H1 (cell line): ENCODE results near the gene NWD2. TPM values are rescaled to one million over a fixed set of nuclear protein-coding genes. Genes with fewer than 3 reads are reported as not detected.

Experiments used
- CTCF ChIA-PET: fragments of 300-600 bp; sonication (Branson Sonifier 250); formaldehyde crosslinking; loops from one replicate; lab custom pipeline; 2021; ENCODE audit not compliant: partially characterized antibody; lab: Charles Lee
- POLR2A ChIA-PET: fragments of 300-600 bp; sonication (Branson Sonifier 250); formaldehyde crosslinking; loops from one replicate; lab custom pipeline; 2021; ENCODE audit warnings: inconsistent platforms; ENCODE audit not compliant: partially characterized antibody; lab: Charles Lee
- DNase-seq, 2 experiments: peaks; one replicate each; pipeline versions ENCODE4 v3.0.0 to v3.0.0-alpha.2; 2010 to 2022; ENCODE audit warnings: low spot score in 2 of 2, low read depth in 1 of 2, mixed read lengths in 1 of 2
- FAIRE-seq: peaks from 2 replicates; lab custom pipeline; 2011; peaks lifted over from hg19 to GRCh38; lab: Jason Lieb, UNC
- H2AFZ ChIP-seq: 2 replicates; pipeline ENCODE4 v1.8.1; 2012; ENCODE audit warnings: low read length, inconsistent platforms
- H2AK5ac ChIP-seq: 2 replicates; pipeline ENCODE4 v1.6.1; 2013; ENCODE audit warnings: low read depth, low read length
- H2BK120ac ChIP-seq: replicated peaks from 2 replicates; pipeline ENCODE3; 2013; ENCODE audit warnings: low read depth, low read length, inconsistent platforms
- H2BK12ac ChIP-seq: 2 replicates; pipeline ENCODE4 v1.6.1; 2013; ENCODE audit warnings: low read depth, low read length
- H2BK15ac ChIP-seq: 2 replicates; pipeline ENCODE4 v1.6.1; 2013; ENCODE audit warnings: low read length
- H2BK20ac ChIP-seq: 2 replicates; pipeline ENCODE4 v1.6.1; 2013; ENCODE audit warnings: low read length
- H2BK5ac ChIP-seq: 2 replicates; pipeline ENCODE4 v1.6.1; 2013; ENCODE audit warnings: low read depth, low read length
- H3K14ac ChIP-seq: 2 replicates; pipeline ENCODE4 v1.6.1; 2013; ENCODE audit warnings: inconsistent platforms; ENCODE audit not compliant: insufficient read length
- H3K18ac ChIP-seq: 2 replicates; pipeline ENCODE4 v1.6.1; 2013; ENCODE audit warnings: low read length; ENCODE audit errors: extremely low read depth
- H3K23ac ChIP-seq: 2 replicates; pipeline ENCODE4 v1.6.1; 2013; ENCODE audit warnings: inconsistent platforms; ENCODE audit not compliant: insufficient read length
- H3K23me2 ChIP-seq: 2 replicates; pipeline ENCODE4 v1.6.1; 2013; ENCODE audit warnings: low read depth, low read length
- H3K27ac ChIP-seq: 2 replicates; pipeline ENCODE4 v1.6.1; 2011; ENCODE audit warnings: low read depth, low read length, inconsistent platforms
- H3K27me3 ChIP-seq, 4 experiments: replicated peaks in 1 of 4; 1 replicate in 1 of 4; 2 replicates in 3 of 4; pipeline versions ENCODE4 v1.6.1 to v1.8.1; 2011 to 2013; ENCODE audit warnings: low read length in 3 of 4, mild to moderate bottlenecking in 3 of 4, inconsistent platforms in 2 of 4, mixed read lengths in 2 of 4, moderate library complexity in 1 of 4; ENCODE audit not compliant: control insufficient read depth in 3 of 4, insufficient read depth in 3 of 4; ENCODE audit errors: extremely low read depth in 1 of 4
- H3K36me3 ChIP-seq, 4 experiments: 2 replicates each; pipeline versions ENCODE4 v1.6.1 to v1.8.1; 2011 to 2013; ENCODE audit warnings: mild to moderate bottlenecking in 4 of 4, low read length in 3 of 4, moderate library complexity in 2 of 4, control low read depth in 1 of 4, inconsistent platforms in 1 of 4; ENCODE audit not compliant: insufficient read depth in 4 of 4, control insufficient read depth in 2 of 4
- H3K4ac ChIP-seq: replicated peaks from 2 replicates; pipeline ENCODE3; 2013; ENCODE audit warnings: low read length, low read depth, mixed read lengths, inconsistent platforms; ENCODE audit not compliant: insufficient read length
- H3K4me1 ChIP-seq, 4 experiments: replicated peaks in 1 of 4; 1 replicate in 1 of 4; 2 replicates in 3 of 4; pipeline versions ENCODE4 v1.6.1 to v1.8.1; 2011 to 2013; ENCODE audit warnings: low read length in 3 of 4, inconsistent platforms in 2 of 4, mixed read lengths in 1 of 4; ENCODE audit not compliant: insufficient read depth in 4 of 4, control insufficient read depth in 3 of 4
- H3K4me2 ChIP-seq, 2 experiments: 2 replicates each; pipeline versions ENCODE4 v1.6.1 to v1.8.1; 2011 to 2013; ENCODE audit warnings: low read depth in 2 of 2, low read length in 2 of 2, control low read depth in 1 of 2, inconsistent platforms in 1 of 2, mild to moderate bottlenecking in 1 of 2; ENCODE audit not compliant: insufficient read depth in 1 of 2
- H3K4me3 ChIP-seq, 4 experiments: fragments of 200-600, 300-600 bp in 1 of 4; sonication (generic), shearing (Covaris generic), sonication (Bioruptor Twin) in 1 of 4; 2 replicates each; pipeline versions ENCODE4 v1.5.1 to v1.8.1; 2011 to 2016; ENCODE audit warnings: low read length in 4 of 4, low read depth in 3 of 4, control low read depth in 2 of 4, inconsistent platforms in 2 of 4, mild to moderate bottlenecking in 2 of 4, mixed read lengths in 1 of 4, moderate library complexity in 1 of 4; ENCODE audit not compliant: insufficient read depth in 2 of 4; ENCODE audit errors: extremely low read depth in 1 of 4
- H3K56ac ChIP-seq: replicated peaks from 2 replicates; pipeline ENCODE3; 2013; ENCODE audit warnings: low read depth, mild to moderate bottlenecking, mixed read lengths, low read length, inconsistent platforms; ENCODE audit not compliant: insufficient read length
- H3K79me1 ChIP-seq: 2 replicates; pipeline ENCODE4 v1.6.1; 2013; ENCODE audit warnings: low read depth, low read length, control low read depth
- H3K79me2 ChIP-seq, 2 experiments: 2 replicates each; pipeline versions ENCODE4 v1.6.1 to v1.8.1; 2012 to 2013; ENCODE audit warnings: low read length in 2 of 2, mild to moderate bottlenecking in 2 of 2, inconsistent platforms in 1 of 2; ENCODE audit not compliant: insufficient read depth in 2 of 2, control insufficient read depth in 1 of 2
- H3K9ac ChIP-seq, 4 experiments: replicated peaks in 1 of 4; 1 replicate in 1 of 4; 2 replicates in 3 of 4; pipeline versions ENCODE4 v1.6.1 to v1.8.1; 2011 to 2013; ENCODE audit warnings: low read depth in 3 of 4, low read length in 3 of 4, control low read depth in 2 of 4, mild to moderate bottlenecking in 2 of 4, moderate library complexity in 2 of 4, inconsistent platforms in 1 of 4; ENCODE audit errors: extremely low read depth in 1 of 4
- H3K9me3 ChIP-seq, 2 experiments: 2 replicates each; pipeline versions ENCODE4 v1.6.1 to v1.8.1; 2012 to 2013; ENCODE audit warnings: mild to moderate bottlenecking in 2 of 2, moderate library complexity in 2 of 2, control low read depth in 1 of 2, inconsistent platforms in 1 of 2, low read depth in 1 of 2, low read length in 1 of 2, mixed read lengths in 1 of 2; ENCODE audit not compliant: insufficient read depth in 2 of 2
- H4K20me1 ChIP-seq, 2 experiments: replicated peaks in 1 of 2; 2 replicates each; pipeline versions ENCODE3 to v1.8.1; 2011 to 2013; ENCODE audit warnings: inconsistent platforms in 2 of 2, low read length in 2 of 2, mild to moderate bottlenecking in 1 of 2; ENCODE audit not compliant: insufficient read depth in 2 of 2, control insufficient read depth in 1 of 2
- H4K5ac ChIP-seq: 2 replicates; pipeline ENCODE4 v1.6.1; 2013; ENCODE audit warnings: low read length, low read depth, mixed read lengths, inconsistent platforms; ENCODE audit not compliant: insufficient read length
- H4K8ac ChIP-seq: 2 replicates; pipeline ENCODE4 v1.8.0; 2013; ENCODE audit warnings: mild to moderate bottlenecking, moderate library complexity, low read length, inconsistent platforms; ENCODE audit not compliant: insufficient read depth; ENCODE audit errors: extremely low read depth
- H4K91ac ChIP-seq: replicated peaks from 2 replicates; pipeline ENCODE3; 2013; ENCODE audit warnings: low read length, mixed read lengths, inconsistent platforms; ENCODE audit not compliant: insufficient read length
- SP1 ChIP-seq: IDR thresholded peaks from 2 replicates; pipeline ENCODE4 v1.6.1; 2011; ENCODE audit warnings: low read depth, low read length
- WGBS, 2 experiments: shearing (Covaris generic) in 1 of 2; methylation state at CpG; one replicate each; pipeline versions ENCODE4 v1.1.6 to v1.1.7; 2013 to 2015; ENCODE audit warnings: low lambda C conversion rate in 2 of 2, mixed read lengths in 2 of 2, inconsistent platforms in 1 of 2, low coverage in 1 of 2, missing lambda C conversion rate in 1 of 2; ENCODE audit not compliant: insufficient replicate concordance in 2 of 2, insufficient coverage in 1 of 2, insufficient read length in 1 of 2; ENCODE audit errors: extremely low coverage in 1 of 2, missing lambda C conversion rate in 1 of 2; 5-methylcytosine and 5-hydroxymethylcytosine counted together
- polyA plus RNA-seq, 7 experiments: library from polyadenylated mRNA; depleted of rRNA in 3 of 7; stranded (reverse) in 5 of 7; unstranded in 2 of 7; fragments of >200 nt in 5 of 7; fragments of 200-250 nt in 2 of 7; gene quantifications; 1 replicate in 5 of 7; 2 replicates in 1 of 7; 4 replicates in 1 of 7; pipeline versions ENCODE4 v1.2.1 to v1.2.3, GENCODE V29; 2011 to 2013; ENCODE audit warnings: missing spikeins in 2 of 7, mixed read lengths in 2 of 7
- total RNA-seq: library from RNA; stranded (reverse); fragmentation: NEBNext Ultra II Directional; extraction: Animal tissue kit (Norgen Biotek cat#: 25700); gene quantifications from 2 replicates; pipeline ENCODE4 v1.2.1, GENCODE V29; 2021

The NWD2 gene
- total and polyA plus RNA-seq, 2 of the 8 experiments (the other 6 are each of a cell fraction or from before 2014, with no cell fraction given), result under 0.01 TPM; not detected in 1

- POLR2A ChIA-PET, result no interaction called here
These were observed 123.4 kb downstream of the NWD2 start for GRCh38 chr4:37367901-37368300.

More at GRCh38 chr4:37367901-37368300, 123.4 kb downstream of the NWD2 start:
- Histone ChIP-seq H3K9ac (no peak overlapping the region), H3K14ac (no peak overlapping the region), H3K27ac (no peak overlapping the region), H3K79me1 (no peaks in the 10 kb centered on the region), H3K4me3 (no peak overlapping the region), H2AK5ac (no peak overlapping the region), H3K23ac (no peak overlapping the region), H4K8ac (no peak overlapping the region), H2BK120ac (no peak overlapping the region), H3K27me3 (no peaks in the 10 kb centered on the region), H3K79me2 (no peaks in the 10 kb centered on the region), H3K36me3 (no peaks in the 10 kb centered on the region), H3K23me2 (no peaks in the 10 kb centered on the region), H3K4me2 (no peak overlapping the region), H3K18ac (no peak overlapping the region), H2BK5ac (no peak overlapping the region), H3K9me3 (no peaks in the 10 kb centered on the region), H3K4ac (no peak overlapping the region), H4K5ac (no peak overlapping the region), H4K91ac (no peak overlapping the region), H2AFZ (no peak overlapping the region), H3K4me1 (no peaks in the 10 kb centered on the region), H2BK12ac (no peak overlapping the region), H2BK20ac (no peak overlapping the region), H4K20me1 (no peaks in the 10 kb centered on the region), H2BK15ac (no peak overlapping the region), H3K56ac (no peak overlapping the region)
- CTCF ChIA-PET, result interaction anchor here (1.0 to 1.3 kb wide), 3 partner anchors 13 to 180 kb away, joined by 3 to 4 read pairs (median 3); no protein-coding TSS in a partner anchor
- WGBS, 2 experiments, result 92% methylated on average over 3 of the region's 3 CpGs; no CpG with 5 or more reads in 1 of the 2 experiments
- FAIRE-seq (no peak), DNase-seq (no peak)
- TF ChIP-seq SP1, result no peak
